ENCODE data around the gene THRB.

The THRB gene

DNA sequence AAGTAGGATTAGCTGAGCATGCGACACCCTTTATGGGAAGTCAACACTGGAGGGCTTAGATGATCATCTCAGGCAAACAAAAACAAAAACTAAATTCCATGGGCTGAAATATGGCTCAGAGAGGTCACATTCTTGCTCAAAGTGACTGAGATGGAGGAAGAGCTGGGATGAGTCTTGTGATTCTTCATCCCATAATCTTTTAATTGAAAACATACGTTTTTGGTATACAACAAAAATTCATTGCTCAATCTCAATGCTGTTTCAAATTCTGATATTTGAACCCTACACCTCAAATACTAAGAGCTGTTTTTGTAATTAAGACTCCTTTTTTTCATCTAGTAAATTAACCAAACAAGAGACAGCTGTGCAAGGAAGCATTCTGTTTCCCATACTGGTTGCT lies 292.6 kb downstream of the THRB start:
- H3K4me3 ChIP-seq (replicated peaks; ENCODE audit: low read depth, low read length) = no peak overlapping the region
- TF ChIP-seq, protein P1, sequence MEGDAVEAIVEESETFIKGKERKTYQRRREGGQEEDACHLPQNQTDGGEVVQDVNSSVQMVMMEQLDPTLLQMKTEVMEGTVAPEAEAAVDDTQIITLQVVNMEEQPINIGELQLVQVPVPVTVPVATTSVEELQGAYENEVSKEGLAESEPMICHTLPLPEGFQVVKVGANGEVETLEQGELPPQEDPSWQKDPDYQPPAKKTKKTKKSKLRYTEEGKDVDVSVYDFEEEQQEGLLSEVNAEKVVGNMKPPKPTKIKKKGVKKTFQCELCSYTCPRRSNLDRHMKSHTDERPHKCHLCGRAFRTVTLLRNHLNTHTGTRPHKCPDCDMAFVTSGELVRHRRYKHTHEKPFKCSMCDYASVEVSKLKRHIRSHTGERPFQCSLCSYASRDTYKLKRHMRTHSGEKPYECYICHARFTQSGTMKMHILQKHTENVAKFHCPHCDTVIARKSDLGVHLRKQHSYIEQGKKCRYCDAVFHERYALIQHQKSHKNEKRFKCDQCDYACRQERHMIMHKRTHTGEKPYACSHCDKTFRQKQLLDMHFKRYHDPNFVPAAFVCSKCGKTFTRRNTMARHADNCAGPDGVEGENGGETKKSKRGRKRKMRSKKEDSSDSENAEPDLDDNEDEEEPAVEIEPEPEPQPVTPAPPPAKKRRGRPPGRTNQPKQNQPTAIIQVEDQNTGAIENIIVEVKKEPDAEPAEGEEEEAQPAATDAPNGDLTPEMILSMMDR (IDR thresholded peaks at IDR 0.05; ENCODE audit: low read length, missing control alignments) = no peak
- no peak for DNase-seq (ENCODE audit: low read depth)

DNA sequence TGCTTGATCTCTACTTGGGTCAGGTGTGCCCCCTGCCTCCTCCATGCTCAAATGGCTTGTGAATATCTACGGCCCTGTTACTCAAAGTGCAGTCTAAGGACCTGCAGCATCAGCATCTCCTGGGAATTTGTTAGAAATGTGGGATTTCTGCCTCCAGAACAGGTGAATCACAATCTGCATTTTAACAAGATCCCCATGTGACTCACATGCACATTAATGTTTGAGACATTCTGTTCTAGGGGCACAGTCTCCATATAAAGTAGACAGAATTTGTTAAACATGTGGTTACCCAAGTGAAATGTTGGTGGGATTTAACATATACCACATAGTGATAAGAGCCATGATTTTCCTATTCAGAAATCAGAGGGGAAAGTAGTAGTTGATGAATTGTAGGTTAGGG lies 293.3 kb downstream of the THRB start:
- no peak for DNase-seq (ENCODE audit: low read depth)
- TF ChIP-seq, protein P1 (IDR thresholded peaks at IDR 0.05; ENCODE audit: low read length, missing control alignments) = no peak
- no peak overlapping the region for H3K4me3 ChIP-seq (replicated peaks; ENCODE audit: low read depth, low read length)

DNA sequence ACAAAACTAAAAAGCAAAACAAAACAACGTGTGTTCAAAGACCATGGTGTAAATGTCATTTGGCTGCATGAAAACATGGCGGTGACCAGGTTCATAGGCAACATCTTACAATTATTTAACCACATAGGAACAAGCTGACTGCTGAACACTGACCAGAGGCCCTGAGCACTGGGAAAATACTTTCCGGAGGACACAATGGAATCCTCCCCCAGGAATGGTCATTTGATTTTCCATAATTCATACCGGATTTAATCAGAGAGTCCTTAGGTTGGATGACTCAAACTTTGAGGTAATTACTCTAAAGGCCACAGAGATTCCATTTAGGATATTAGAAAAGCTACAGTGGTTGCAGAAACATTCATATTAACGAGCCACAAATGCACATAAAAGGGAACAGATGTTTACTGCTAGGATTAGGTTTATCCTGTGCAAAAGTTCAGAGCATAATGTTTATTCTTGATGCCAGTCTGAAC lies 294.8 kb downstream of the THRB start:
- TF ChIP-seq, protein P1 (IDR thresholded peaks at IDR 0.05; ENCODE audit: low read length, missing control alignments) = no peak
- H3K4me3 ChIP-seq (replicated peaks; ENCODE audit: low read depth, low read length) = no peak overlapping the region
- DNase-seq (ENCODE audit: low read depth) = peak; percentile 10

DNA sequence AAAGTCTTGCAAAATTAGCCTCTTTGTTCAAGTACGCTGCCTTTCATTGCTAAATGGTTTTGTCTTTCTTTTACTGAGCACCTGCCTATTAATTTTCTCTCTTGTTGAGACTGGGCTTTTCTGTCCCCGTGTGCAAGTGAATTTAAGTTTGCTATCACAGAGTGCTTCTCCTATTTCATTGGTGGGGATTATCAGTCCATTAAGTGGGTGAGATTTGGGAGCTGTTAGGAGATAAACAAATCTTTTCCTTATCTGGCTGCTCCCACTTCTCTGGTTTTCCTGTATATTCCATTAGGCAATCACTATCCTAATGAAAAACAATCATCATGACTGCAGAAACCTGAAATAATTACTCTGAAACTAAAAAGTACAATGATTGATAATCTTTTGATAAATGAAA lies 295.4 kb downstream of the THRB start:
- DNase-seq (ENCODE audit: low read depth) = no peak
- TF ChIP-seq, protein P1 (IDR thresholded peaks at IDR 0.05; ENCODE audit: low read length, missing control alignments) = no peak

DNA sequence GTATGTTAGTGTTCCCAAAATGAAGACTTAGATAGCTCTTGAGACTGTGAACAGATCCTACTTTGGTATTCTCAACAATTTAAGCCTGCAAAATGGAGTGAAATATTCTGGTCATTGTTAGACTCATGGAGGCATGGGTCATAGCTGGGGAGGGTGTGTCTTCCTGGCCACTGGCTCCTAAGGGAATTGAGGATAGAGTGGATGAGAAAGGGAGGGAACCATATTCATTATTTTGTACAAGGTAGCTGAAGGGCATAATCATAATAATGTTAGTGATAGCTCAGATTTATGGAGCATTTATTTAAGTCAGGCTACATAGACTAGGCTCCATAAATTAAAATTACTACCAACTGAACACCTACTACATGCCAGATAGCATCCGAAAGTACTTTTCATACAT lies 295.9 kb downstream of the THRB start:
- TF ChIP-seq, protein P1 (IDR thresholded peaks at IDR 0.05; ENCODE audit: low read length, missing control alignments) = no peak
- no peak for DNase-seq (ENCODE audit: low read depth)

More for the DNA sequence above, 295.4 kb downstream of the THRB start:
- H3K4me3 ChIP-seq (replicated peaks; ENCODE audit: low read depth, low read length) = no peak overlapping the region

DNA sequence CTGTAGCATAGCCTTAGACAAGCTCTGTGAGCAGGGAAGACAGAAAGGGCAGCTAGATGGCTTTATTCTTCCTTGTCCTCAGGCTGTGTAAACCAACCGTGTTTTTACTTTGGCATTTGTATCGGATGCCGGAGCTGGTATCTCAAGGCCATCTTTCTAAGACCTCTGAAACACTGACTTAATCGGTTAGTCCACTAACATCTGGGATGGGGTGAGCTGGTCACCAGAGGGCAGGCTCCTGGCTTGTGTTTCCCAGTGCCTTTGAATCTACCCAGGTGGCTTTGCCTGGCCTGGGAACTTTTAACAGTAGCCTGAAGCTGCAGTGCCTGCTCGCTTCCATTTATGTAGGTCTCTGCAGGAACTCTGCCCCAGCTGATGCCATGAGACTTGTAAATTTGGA lies 296.8 kb downstream of the THRB start:
- no peak for DNase-seq (ENCODE audit: low read depth)
- TF ChIP-seq, protein P1 (IDR thresholded peaks at IDR 0.05; ENCODE audit: low read length, missing control alignments) = no peak

More for the DNA sequence above, 295.9 kb downstream of the THRB start:
- H3K4me3 ChIP-seq (replicated peaks; ENCODE audit: low read depth, low read length) = no peak overlapping the region

DNA sequence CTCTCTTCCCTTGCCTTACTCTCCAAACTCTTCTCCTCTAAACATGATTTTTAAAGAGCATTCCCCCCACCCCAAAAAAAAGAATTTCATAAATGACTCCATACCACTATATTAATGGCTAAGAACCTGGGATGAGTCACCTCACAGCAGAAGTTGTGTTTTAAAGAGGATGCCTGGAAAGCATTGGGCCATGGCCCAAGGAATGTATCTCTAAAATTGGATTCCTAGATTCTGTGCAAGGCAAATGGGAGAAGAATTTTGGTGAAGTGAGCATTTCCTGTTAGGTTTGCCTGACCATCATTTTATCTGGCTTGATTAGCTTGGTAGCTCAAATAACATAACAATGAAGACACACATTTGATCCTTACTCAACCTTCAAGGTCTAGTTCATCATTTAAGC lies 298.1 kb downstream of the THRB start:
- no peak overlapping the region for H3K4me3 ChIP-seq (replicated peaks; ENCODE audit: low read depth, low read length)
- peak; percentile 7 for DNase-seq (ENCODE audit: low read depth)
- TF ChIP-seq, protein P1 (IDR thresholded peaks at IDR 0.05; ENCODE audit: low read length, missing control alignments) = no peak

More for the DNA sequence above, 296.8 kb downstream of the THRB start:
- no peak overlapping the region for H3K4me3 ChIP-seq (replicated peaks; ENCODE audit: low read depth, low read length)

Data from fibroblast of pulmonary artery (primary cell).